CD4-positive, alpha-beta T cell treated with Interleukin-12 subunit alpha and Interleukin-12 subunit beta, for 1 hour (primary cell): ENCODE results near the gene SORT1.

ENCODE experiments used
- DNase-seq: peaks from one replicate; pipeline ENCODE4 v3.0.0-alpha.2; 2020

Gene SORT1

DNA sequence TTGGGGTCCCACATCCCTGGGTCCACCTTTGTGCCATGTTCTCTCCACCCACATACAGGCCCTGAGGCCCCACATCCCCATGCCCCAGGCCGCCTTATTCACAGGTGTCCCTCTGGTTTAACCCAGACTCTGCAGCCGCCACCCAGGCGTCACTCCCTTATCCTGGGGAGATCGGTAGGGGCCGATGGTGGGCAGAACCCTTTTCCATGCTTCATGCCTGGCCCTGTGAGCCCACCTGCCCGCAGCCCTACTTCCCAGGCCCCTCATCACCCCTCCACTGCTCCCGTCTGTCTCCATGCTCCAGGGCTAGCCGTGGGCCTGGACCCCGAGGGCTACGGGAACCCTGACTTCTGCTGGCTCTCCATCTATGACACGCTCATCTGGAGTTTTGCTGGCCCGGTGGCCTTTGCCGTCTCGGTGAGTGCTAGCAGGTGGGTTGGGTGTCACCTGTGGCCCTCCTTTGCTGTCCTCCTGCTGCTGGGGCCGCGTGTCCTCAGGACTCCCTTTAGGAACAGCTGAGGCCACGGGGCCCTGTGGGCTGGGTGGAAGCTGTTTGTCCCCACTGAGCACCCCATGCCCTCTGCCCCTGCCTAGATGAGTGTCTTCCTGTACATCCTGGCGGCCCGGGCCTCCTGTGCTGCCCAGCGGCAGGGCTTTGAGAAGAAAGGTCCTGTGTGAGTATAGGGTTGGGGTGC, 126.9 kb downstream of the SORT1 start:
- no peak for DNase-seq

DNA sequence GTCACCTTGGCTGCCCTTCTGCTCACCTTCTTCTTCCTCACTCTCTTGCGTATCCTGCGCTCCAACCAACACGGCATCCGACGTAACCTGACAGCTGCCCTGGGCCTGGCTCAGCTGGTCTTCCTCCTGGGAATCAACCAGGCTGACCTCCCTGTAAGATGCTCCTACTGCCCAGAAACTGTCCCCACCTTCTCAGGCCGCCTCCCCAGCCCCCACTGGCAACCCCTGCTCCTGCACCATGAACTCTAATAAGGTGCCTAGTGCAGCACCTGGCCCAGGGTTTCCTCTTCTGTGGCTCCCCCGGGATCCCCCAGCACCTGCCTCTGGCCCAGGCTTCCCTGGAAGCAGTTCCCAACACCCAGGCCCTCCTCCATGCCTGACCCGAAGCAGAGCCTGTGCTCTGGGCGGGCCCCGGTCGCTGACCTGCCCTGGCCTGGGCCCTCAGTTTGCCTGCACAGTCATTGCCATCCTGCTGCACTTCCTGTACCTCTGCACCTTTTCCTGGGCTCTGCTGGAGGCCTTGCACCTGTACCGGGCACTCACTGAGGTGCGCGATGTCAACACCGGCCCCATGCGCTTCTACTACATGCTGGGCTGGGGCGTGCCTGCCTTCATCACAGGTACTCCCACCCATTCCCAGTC, 127.6 kb downstream of the SORT1 start:
- no peak for DNase-seq

DNA sequence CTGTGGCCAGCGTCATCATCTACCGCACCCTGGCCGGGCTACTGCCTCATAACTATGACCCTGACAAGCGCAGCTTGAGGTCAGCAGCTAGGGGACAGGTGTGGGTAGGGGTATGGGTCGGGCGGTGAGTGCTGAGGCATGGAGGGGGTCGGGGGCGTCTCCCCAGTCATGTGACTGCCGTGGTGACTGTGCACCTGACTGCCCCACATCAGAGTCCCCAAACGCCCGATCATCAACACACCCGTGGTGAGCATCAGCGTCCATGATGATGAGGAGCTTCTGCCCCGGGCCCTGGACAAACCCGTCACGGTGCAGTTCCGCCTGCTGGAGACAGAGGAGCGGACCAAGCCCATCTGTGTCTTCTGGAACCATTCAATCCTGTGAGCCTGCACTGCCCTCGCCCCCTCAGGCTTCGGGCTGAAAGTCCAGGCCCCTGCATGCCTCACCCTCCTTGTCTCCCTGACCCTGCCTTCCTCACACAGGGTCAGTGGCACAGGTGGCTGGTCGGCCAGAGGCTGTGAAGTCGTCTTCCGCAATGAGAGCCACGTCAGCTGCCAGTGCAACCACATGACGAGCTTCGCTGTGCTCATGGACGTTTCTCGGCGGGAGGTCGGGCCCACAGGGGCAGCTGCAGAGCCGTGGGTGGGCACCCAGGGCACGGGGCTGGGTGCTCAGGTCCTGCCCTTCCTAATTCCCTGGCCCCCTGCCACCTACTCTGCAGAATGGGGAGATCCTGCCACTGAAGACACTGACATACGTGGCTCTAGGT, 128.3 kb downstream of the SORT1 start:
- DNase-seq, result no peak

DNA sequence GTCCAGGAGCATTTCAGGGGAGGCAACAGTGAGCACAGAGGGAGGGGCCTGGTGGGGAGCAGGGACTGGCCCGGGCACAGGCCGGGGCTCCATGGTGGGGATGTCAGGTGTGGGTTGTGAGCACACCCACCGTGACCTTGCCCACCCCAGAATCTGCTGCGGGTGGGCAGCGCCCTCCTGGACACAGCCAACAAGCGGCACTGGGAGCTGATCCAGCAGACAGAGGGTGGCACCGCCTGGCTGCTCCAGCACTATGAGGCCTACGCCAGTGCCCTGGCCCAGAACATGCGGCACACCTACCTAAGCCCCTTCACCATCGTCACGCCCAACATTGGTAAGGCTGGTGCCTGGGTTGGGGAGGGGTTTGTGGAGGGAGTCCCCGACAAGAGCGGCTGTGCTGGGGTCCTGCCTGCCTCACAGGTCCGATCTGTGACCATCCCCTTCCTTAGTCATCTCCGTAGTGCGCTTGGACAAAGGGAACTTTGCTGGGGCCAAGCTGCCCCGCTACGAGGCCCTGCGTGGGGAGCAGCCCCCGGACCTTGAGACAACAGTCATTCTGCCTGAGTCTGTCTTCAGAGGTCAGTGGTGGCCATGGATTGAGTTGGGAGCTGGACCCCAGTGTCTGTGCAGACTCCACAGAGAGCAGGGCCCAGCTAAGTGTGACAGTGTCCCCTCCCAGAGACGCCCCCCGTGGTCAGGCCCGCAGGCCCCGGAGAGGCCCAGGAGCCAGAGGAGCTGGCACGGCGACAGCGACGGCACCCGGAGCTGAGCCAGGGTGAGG, 129.1 kb downstream of the SORT1 start:
- DNase-seq, result no peak

DNA sequence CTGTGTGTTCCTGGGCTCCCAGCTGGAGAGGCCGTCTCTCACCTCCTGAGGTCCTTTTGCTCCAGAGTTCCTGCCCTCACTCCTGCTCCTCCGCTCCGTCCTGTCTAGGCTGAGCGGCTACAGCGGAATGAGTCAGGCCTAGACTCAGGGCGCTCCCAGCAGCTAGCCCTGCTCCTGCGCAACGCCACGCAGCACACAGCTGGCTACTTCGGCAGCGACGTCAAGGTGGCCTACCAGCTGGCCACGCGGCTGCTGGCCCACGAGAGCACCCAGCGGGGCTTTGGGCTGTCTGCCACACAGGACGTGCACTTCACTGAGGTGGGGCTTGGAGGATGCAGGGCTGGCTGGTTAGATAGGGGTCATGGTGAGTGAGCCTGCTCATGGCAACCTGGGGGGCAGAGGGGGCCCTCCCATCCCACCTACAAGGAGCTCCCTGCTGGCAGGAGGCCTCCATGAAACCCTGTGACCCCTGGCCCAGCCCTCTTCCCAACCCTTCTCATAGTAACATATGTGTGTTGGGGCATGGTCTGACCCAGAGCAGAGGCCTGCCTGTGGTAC, 129.9 kb downstream of the SORT1 start:
- no peak for DNase-seq

DNA sequence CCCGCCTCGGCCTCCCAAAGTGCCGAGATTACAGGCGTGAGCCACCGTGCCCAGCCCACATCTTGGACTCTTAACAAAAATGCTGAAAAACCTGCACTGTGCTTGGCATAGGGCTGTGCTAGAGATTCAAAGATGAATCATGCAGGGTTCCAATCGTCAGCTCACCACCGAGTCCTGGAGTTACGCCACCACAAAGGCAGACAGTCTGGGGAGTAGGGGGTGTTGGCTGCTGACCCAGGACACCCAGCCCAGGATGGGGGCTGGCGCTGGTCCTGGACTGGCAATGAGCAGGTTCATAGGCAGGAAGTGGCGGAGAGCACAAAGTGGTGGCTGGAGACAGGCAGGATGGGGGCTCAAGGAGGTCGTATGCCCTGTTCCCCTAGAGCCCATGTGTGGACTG, 130.8 kb downstream of the SORT1 start:
- DNase-seq, result no peak

DNA sequence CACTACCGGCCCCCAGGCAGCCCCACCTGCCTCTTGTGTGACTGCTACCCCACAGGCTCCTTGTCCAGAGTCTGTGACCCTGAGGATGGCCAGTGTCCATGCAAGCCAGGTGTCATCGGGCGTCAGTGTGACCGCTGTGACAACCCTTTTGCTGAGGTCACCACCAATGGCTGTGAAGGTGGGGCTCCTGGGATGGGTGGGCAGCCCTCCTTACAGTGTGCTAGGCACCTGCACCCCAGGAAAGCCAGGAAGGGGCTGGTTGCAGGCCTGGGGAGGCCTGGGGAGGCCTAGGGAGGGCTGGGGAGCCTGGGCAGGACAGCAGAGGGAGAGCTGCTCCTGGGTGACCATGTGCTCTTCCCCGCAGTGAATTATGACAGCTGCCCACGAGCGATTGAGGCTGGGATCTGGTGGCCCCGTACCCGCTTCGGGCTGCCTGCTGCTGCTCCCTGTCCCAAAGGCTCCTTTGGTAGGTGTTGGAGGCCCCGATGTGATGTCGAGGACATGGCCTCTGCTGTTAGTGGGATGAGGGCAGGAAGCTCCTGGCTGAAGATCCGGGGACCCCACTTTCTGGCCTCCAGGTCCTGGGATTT, 131.9 kb downstream of the SORT1 start:
- no peak for DNase-seq

DNA sequence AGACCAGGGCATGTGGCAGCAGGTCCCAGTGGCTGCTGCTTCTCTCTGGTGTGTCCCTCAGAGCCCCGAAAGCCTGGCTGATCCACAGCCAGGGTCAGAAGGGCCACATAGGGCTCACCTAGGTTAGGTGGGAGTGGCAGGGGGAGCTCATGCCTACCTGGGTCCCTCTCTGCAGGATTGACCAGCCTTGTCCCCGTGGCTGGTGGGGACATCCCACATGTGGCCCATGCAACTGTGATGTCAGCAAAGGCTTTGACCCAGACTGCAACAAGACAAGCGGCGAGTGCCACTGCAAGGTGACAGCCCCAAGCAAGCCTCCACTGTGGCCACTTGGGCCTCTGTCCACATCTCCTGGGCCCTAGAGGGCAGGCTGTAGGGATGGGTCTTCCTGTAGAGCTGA, 132.7 kb downstream of the SORT1 start:
- DNase-seq, result no peak

DNA sequence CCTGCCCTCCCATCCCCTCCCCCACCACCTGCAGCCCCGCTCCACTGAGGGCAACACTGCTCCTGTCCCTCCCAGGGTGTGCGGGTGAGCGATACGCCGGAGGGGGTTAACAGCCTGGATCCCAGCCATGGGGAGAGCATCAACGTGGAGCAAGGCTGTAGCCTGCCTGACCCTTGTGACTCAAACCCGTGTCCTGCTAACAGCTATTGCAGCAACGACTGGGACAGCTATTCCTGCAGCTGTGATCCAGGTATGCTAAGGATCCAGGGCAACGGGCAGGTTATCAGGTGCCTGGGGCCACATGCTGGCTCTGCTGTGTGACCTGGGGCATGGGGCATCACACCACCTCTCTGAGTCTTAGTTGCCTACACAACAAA, 133.4 kb downstream of the SORT1 start:
- no peak for DNase-seq

DNA sequence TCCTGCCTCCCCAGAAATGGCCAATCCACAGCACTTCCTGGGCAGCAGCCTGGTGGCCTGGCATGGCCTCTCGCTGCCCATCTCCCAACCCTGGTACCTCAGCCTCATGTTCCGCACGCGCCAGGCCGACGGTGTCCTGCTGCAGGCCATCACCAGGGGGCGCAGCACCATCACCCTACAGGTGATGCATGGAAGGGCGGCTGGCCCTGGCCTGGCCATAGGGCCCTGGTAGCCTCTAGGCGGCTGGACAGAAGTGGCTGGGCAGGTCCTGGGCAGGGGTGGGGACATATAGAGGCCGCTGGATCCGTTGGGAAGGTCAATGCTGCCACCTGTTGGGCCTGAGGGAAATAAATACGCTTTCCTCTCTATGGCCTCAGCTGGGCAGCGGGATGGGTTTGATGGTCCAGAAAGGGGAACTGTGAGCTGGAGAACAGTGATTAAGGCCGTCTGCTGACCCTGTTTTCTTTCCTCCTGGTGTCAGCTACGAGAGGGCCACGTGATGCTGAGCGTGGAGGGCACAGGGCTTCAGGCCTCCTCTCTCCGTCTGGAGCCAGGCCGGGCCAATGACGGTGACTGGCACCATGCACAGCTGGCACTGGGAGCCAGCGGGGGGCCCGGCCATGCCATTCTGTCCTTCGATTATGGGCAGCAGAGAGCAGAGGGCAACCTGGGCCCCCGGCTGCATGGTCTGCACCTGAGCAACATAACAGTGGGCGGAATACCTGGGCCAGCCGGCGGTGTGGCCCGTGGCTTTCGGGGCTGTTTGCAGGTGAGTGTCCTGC, 133.9 kb downstream of the SORT1 start:
- peak; percentile 73 for DNase-seq

DNA sequence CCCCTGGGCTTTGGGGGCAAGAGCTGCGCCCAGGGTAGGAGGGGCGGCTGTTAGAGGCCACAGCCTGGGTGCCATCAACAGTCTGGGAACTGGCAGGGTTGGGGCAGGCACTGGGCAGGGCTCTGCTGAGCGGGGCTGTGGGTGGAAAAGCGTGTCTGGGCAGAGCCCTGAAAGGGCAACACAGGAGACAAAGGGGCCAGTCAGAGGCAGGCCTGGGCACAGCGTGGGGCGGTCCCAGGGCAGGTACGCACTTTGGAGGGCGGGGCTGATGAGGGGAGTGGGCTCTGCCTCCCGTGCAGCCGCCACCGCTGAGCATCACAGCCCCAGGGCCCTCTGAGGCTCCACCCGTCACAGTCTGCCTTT, 134.5 kb downstream of the SORT1 start:
- no peak for DNase-seq

DNA sequence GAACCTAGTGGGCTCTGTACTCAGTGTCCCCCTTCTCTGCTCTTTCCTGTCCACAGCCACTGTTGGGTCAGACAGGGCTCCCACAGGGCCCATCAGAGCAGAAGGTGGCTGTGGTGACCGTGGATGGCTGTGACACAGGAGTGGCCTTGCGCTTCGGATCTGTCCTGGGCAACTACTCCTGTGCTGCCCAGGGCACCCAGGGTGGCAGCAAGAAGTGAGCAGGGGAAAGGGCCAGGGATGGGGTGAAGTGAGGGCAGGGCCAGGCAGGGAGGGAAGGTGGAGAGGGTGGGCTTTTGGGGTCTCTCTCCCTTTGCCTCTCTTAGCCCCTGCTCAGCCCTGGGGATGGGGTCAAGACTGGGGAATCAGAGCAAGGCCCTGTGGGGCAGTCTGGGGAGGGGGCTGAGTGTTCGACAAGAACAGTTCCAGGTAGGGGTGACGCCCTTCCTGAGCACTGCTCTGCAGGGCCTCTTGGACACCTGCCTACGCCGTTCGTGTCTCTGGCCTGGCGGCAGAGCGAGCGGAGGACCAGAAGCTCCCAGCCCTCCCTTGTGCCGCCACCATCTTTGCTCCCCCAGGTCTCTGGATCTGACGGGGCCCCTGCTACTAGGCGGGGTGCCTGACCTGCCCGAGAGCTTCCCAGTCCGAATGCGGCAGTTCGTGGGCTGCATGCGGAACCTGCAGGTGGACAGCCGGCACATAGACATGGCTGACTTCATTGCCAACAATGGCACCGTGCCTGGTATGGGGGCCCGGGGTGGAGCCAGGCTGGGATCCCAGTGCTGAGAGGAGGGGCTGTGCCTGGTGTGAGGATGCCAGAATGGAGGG, 135.3 kb downstream of the SORT1 start:
- no peak for DNase-seq

DNA sequence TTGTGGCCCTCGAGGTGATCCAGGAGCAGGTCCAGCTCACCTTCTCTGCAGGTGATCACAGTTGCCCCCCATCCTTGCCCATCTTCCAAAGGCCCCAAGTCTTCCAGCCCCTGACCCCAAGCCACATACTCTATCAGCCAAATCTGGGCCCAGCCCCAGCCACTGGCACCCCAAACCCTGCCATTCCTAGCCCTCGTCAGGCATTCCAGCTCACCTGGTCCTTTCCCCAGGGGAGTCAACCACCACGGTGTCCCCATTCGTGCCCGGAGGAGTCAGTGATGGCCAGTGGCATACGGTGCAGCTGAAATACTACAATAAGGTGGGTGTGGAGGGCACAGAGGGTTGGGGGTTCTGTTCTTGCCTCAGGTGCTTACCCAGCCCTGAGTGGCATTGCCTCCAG, 136.1 kb downstream of the SORT1 start:
- no peak for DNase-seq

DNA sequence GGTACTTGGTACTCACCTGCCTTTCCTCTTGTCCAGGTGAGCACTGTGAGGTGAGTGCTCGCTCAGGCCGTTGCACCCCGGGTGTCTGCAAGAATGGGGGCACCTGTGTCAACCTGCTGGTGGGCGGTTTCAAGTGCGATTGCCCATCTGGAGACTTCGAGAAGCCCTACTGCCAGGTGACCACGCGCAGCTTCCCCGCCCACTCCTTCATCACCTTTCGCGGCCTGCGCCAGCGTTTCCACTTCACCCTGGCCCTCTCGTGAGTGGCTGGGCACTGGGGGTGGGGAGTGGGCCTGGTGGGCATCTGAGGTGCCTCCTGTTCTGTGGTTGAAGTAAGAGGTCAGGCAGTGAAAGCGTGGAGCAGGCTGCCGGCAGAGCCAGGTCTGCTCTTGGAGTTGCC, 136.7 kb downstream of the SORT1 start:
- no peak for DNase-seq

DNA sequence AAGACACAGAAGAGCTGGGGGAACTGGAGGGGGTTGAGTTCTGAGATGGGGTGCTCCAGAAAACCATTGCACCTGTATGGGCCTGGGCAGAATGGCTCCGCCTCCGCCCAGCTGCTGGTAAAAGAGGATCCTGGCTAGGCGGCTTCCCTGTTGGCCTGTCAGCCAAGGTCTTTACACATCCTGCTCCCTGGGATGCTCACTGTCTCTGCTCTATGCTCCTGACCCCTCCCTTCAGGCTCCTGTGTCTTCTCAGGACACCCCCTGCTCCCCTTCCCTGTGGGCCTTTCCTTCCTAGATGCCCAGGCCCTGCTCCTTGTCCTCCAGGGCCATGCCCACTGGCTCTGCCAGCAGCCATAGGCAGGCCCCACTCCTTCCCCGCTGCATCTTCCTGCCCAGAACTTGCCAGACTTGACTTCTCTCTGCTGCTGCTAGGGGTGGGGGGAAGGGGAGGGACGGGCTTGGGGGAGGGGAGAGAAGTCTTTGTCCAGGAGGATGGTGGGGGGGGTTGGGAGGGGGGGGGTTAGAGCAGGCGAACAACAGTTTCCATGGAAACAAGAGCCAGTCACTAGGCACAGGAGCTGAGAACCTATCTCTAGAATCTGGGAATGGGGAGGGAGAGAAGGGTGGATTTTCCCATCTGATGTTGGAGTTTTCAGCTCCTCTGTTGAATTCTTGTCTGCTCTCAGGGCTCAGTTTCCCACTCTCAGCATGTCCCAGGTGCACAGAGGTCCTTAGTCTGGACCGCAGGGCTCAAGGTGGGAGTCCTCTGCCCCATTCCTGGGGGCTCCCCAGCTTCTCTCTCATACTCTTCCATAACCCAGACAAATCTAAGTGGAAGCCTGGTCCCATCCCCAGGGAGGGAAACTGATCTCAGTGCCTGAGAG, 137.8 kb downstream of the SORT1 start:
- DNase-seq, result no peak
